ENCODE results near the gene TUBA4B.
"Not testable (repeated sequence)": the region's sequence is repeated elsewhere in the genome, so short reads cannot be mapped to it uniquely, and the experiment has no call there.

The TUBA4B gene

GRCh38 chr2:219249203-219249980, 3.7 kb upstream of the TUBA4B start:
- Mint-ChIP-seq H3K4me3 (peak overlapping the region; percentile 82), H3K4me1 (peaks cover 59% of the 10 kb centered on the region), H3K9me3 (no peaks in the 10 kb centered on the region), H3K36me3 (peaks cover 22% of the 10 kb centered on the region), H3K27ac (peak overlapping the region; percentile 85), H3K27me3 (no peaks in the 10 kb centered on the region)
- DNase-seq (ENCODE audit: low spot score in 2 of 2) = no peak
- ATAC-seq (ENCODE audit: low read depth) = peak; percentile 8

GRCh38 chr2:219250049-219250781, 2.8 kb upstream of the TUBA4B start:
- DNase-seq (ENCODE audit: low spot score in 2 of 2) (no peak), ATAC-seq (ENCODE audit: low read depth) (no peak)
- Mint-ChIP-seq H3K4me1 (peaks cover 63% of the 10 kb centered on the region), H3K4me3 (peak overlapping the region; percentile 82), H3K27ac (peak overlapping the region; percentile 85), H3K36me3 (peaks cover 22% of the 10 kb centered on the region), H3K9me3 (no peaks in the 10 kb centered on the region), H3K27me3 (no peaks in the 10 kb centered on the region)

GRCh38 chr2:219251656-219252055, 1.4 kb upstream of the TUBA4B start:
- Mint-ChIP-seq H3K27me3 (no peaks in the 10 kb centered on the region), H3K4me1 (peaks cover 60% of the 10 kb centered on the region), H3K27ac (no peak overlapping the region), H3K9me3 (no peaks in the 10 kb centered on the region), H3K4me3 (peak overlapping the region; percentile 82), H3K36me3 (peaks cover 22% of the 10 kb centered on the region)
- ATAC-seq (ENCODE audit: low read depth) = no peak
- no peak for DNase-seq (ENCODE audit: low spot score in 2 of 2)

GRCh38 chr2:219252084-219252483, 959 bp upstream of the TUBA4B start:
- H3K9me3 Mint-ChIP-seq = no peaks in the 10 kb centered on the region
- no peak for DNase-seq (ENCODE audit: low spot score in 2 of 2)
- H3K27ac Mint-ChIP-seq = peak overlapping the region; percentile 91
- H3K4me1 Mint-ChIP-seq = peaks cover 56% of the 10 kb centered on the region
- H3K27me3 Mint-ChIP-seq = no peaks in the 10 kb centered on the region
- peak overlapping the region; percentile 82 for H3K4me3 Mint-ChIP-seq
- peaks cover 22% of the 10 kb centered on the region for H3K36me3 Mint-ChIP-seq
- no peak for ATAC-seq (ENCODE audit: low read depth)

GRCh38 chr2:219252570-219252899, 508 bp upstream of the TUBA4B start:
- H3K27ac Mint-ChIP-seq = peak overlapping the region; percentile 91
- peaks cover 22% of the 10 kb centered on the region for H3K36me3 Mint-ChIP-seq

GRCh38 chr2:219253753-219254589, 928 bp downstream of the TUBA4B start, which contains the start of gene TUBA4A:
Gene TUBA4A (minus strand): TSS chr2:219253918. CDS start chr2:219253858, 60 bp downstream.
- peaks cover 41% of the 10 kb centered on the region for H3K4me1 Mint-ChIP-seq
- H3K27me3 Mint-ChIP-seq = no peaks in the 10 kb centered on the region
- H3K9me3 Mint-ChIP-seq = no peaks in the 10 kb centered on the region
- DNase-seq (ENCODE audit: low spot score in 2 of 2) (peak; percentile 89 to 91), ATAC-seq (ENCODE audit: low read depth) (peak; percentile 78)
- H3K36me3 Mint-ChIP-seq = peaks cover 18% of the 10 kb centered on the region
- peak within 1 kb of the TSS; percentile 91 for H3K27ac Mint-ChIP-seq
- H3K4me3 Mint-ChIP-seq = peak within 1 kb of the TSS; percentile 82

More at GRCh38 chr2:219252570-219252899, 508 bp upstream of the TUBA4B start:
- no peak for ATAC-seq (ENCODE audit: low read depth)
- Mint-ChIP-seq H3K4me3 (peak overlapping the region; percentile 82), H3K27me3 (no peaks in the 10 kb centered on the region), H3K4me1 (peaks cover 51% of the 10 kb centered on the region), H3K9me3 (no peaks in the 10 kb centered on the region)
- no peak for DNase-seq (ENCODE audit: low spot score in 2 of 2)

- Mint-ChIP-seq H3K4me3 (peak overlapping the region; percentile 82), H3K27me3 (no peaks in the 10 kb centered on the region), H3K4me1 (peaks cover 34% of the 10 kb centered on the region), H3K27ac (peak overlapping the region; percentile 91), H3K36me3 (peaks cover 19% of the 10 kb centered on the region), H3K9me3 (no peaks in the 10 kb centered on the region)
- DNase-seq (ENCODE audit: low spot score in 2 of 2) = peak in 1 of 2 donors; percentile 54
- ATAC-seq (ENCODE audit: low read depth) = peak; percentile 45
Measured at GRCh38 chr2:219254590-219255201, 1.7 kb downstream of the TUBA4B start.

GRCh38 chr2:219258942-219259341, 5.9 kb downstream of the TUBA4B start:
- H3K27ac Mint-ChIP-seq; DNase-seq (ENCODE audit: low spot score in 2 of 2); H3K27me3 Mint-ChIP-seq; H3K9me3 Mint-ChIP-seq; H3K4me3 Mint-ChIP-seq; ATAC-seq (ENCODE audit: low read depth): not testable (repeated sequence)
- peaks cover 11% of the 10 kb centered on the region for H3K36me3 Mint-ChIP-seq
- H3K4me1 Mint-ChIP-seq = peaks cover 10% of the 10 kb centered on the region

- Mint-ChIP-seq H3K27me3 (no peaks in the 10 kb centered on the region), H3K27ac (no peak overlapping the region), H3K4me3 (no peak overlapping the region)
Measured at GRCh38 chr2:219261024-219261855, 8.2 kb downstream of the TUBA4B start.

GRCh38 chr2:219266232-219266631, 13.2 kb downstream of the TUBA4B start:
- Mint-ChIP-seq H3K9me3 (no peaks in the 10 kb centered on the region), H3K4me1 (peaks cover 16% of the 10 kb centered on the region), H3K27ac (no peak overlapping the region), H3K27me3 (no peaks in the 10 kb centered on the region), H3K36me3 (peaks cover 7% of the 10 kb centered on the region), H3K4me3 (no peak overlapping the region)
- DNase-seq (ENCODE audit: low spot score in 2 of 2) = no peak
- no peak for ATAC-seq (ENCODE audit: low read depth)

More at GRCh38 chr2:219261024-219261855, 8.2 kb downstream of the TUBA4B start:
- Mint-ChIP-seq H3K36me3 (peaks cover 11% of the 10 kb centered on the region), H3K4me1 (peaks cover 4% of the 10 kb centered on the region), H3K9me3 (no peaks in the 10 kb centered on the region)
- no peak for ATAC-seq (ENCODE audit: low read depth)
- no peak for DNase-seq (ENCODE audit: low spot score in 2 of 2)

- ATAC-seq (ENCODE audit: low read depth) = no peak
- H3K36me3 Mint-ChIP-seq = peaks cover 7% of the 10 kb centered on the region
- no peak for DNase-seq (ENCODE audit: low spot score in 2 of 2)
- no peak overlapping the region for H3K4me3 Mint-ChIP-seq
- no peak overlapping the region for H3K27ac Mint-ChIP-seq
- H3K27me3 Mint-ChIP-seq = no peaks in the 10 kb centered on the region
- peaks cover 16% of the 10 kb centered on the region for H3K4me1 Mint-ChIP-seq
- H3K9me3 Mint-ChIP-seq = no peaks in the 10 kb centered on the region
Measured at GRCh38 chr2:219266886-219267285, 13.8 kb downstream of the TUBA4B start.

GRCh38 chr2:219268294-219268693, 15.3 kb downstream of the TUBA4B start:
- H3K4me1 Mint-ChIP-seq = peaks cover 20% of the 10 kb centered on the region
- H3K36me3 Mint-ChIP-seq = peaks cover 7% of the 10 kb centered on the region
- DNase-seq (ENCODE audit: low spot score in 2 of 2) (no peak), ATAC-seq (ENCODE audit: low read depth) (no peak)
- no peak overlapping the region for H3K4me3 Mint-ChIP-seq
- H3K9me3 Mint-ChIP-seq = no peaks in the 10 kb centered on the region
- no peaks in the 10 kb centered on the region for H3K27me3 Mint-ChIP-seq
- no peak overlapping the region for H3K27ac Mint-ChIP-seq

All from memory B cell (primary cell).